Endothelial cell of umbilical vein (primary cell): Measurements from ENCODE around the gene ZNF319. TPM values are rescaled to one million over a fixed set of nuclear protein-coding genes. Genes with fewer than 3 reads are reported as not detected.

Experiments used
- BruUV-seq: library from RNA; stranded (reverse); fragments of 400-500 nt; replicated peaks from 2 replicates; lab custom pipeline; 2021; lab: Mats Ljungman, UMichigan
- CTCF ChIA-PET: fragments of 300-600, 350-600 bp; sonication (Branson Sonifier 250); formaldehyde crosslinking; loops from one replicate; lab custom pipeline; 2021; ENCODE audit warnings: antibody characterized with exemption, inconsistent platforms; lab: Charles Lee
- POLR2A ChIA-PET: fragments of 300-600, 350-600 bp; sonication (Branson Sonifier 250); formaldehyde crosslinking; loops from one replicate; lab custom pipeline; 2021; ENCODE audit warnings: antibody characterized with exemption, inconsistent platforms; lab: Charles Lee
- DNase-seq: peaks from one replicate; pipeline ENCODE4 v3.0.0-alpha.2; 2011; ENCODE audit warnings: low read depth, low spot score
- FAIRE-seq: peaks from 2 replicates; lab custom pipeline; 2011; peaks lifted over from hg19 to GRCh38; lab: Jason Lieb, UNC
- H2AFZ ChIP-seq: 2 replicates; pipeline ENCODE4 v1.6.0; 2012; ENCODE audit warnings: low read depth, low read length, control low read depth, inconsistent platforms
- H3K27ac ChIP-seq: 2 replicates; pipeline ENCODE4 v1.5.1; 2011; ENCODE audit warnings: low read depth, mild to moderate bottlenecking, control low read depth, low read length, moderate library complexity; ENCODE audit not compliant: insufficient read depth
- H3K27me3 ChIP-seq, 2 experiments: 2 replicates each; pipeline versions ENCODE4 v1.6.0 to v1.6.1; 2011; ENCODE audit warnings: low read length in 2 of 2, mixed read lengths in 1 of 2; ENCODE audit not compliant: control insufficient read depth in 2 of 2, insufficient read depth in 2 of 2
- H3K36me3 ChIP-seq, 2 experiments: 2 replicates in 1 of 2; 3 replicates in 1 of 2; pipeline ENCODE4 v1.5.1; 2011; ENCODE audit warnings: low read length in 2 of 2, mild to moderate bottlenecking in 1 of 2, moderate library complexity in 1 of 2; ENCODE audit not compliant: control insufficient read depth in 2 of 2, insufficient read depth in 2 of 2; ENCODE audit errors: extremely low read depth in 1 of 2
- H3K4me1 ChIP-seq: 3 replicates; pipeline ENCODE4 v1.5.1; 2011; ENCODE audit warnings: mild to moderate bottlenecking, low read length; ENCODE audit not compliant: control insufficient read depth, insufficient read depth; ENCODE audit errors: extremely low read depth
- H3K4me2 ChIP-seq: 2 replicates; pipeline ENCODE4 v1.6.1; 2011; ENCODE audit warnings: low read length, control low read depth, mixed read lengths; ENCODE audit not compliant: insufficient read depth
- H3K4me3 ChIP-seq, 3 experiments: fragments of 200-600 bp in 1 of 3; sonication (generic), shearing (Covaris generic) in 1 of 3; replicated peaks in 1 of 3; 2 replicates each; pipeline ENCODE4 v1.5.1; 2011 to 2016; ENCODE audit warnings: control low read depth in 3 of 3, low read length in 3 of 3, mild to moderate bottlenecking in 2 of 3, inconsistent platforms in 1 of 3, low read depth in 1 of 3, moderate library complexity in 1 of 3; ENCODE audit not compliant: insufficient read depth in 1 of 3
- H3K79me2 ChIP-seq: 2 replicates; pipeline ENCODE4 v1.6.0; 2012; ENCODE audit warnings: low read length, inconsistent platforms; ENCODE audit not compliant: control insufficient read depth, insufficient read depth
- H3K9ac ChIP-seq: replicated peaks from 2 replicates; pipeline ENCODE3; 2011; ENCODE audit warnings: low read length, control low read depth; ENCODE audit not compliant: insufficient read depth; ENCODE audit errors: extremely low read depth
- H3K9me1 ChIP-seq: replicated peaks from 3 replicates; pipeline ENCODE4 v1.6.0; 2011; ENCODE audit warnings: mild to moderate bottlenecking, low read length; ENCODE audit not compliant: control insufficient read depth, insufficient read depth; ENCODE audit errors: extremely low read depth
- H3K9me3 ChIP-seq: replicated peaks from 2 replicates; pipeline ENCODE4 v1.5.1; 2012; ENCODE audit warnings: low read length, inconsistent platforms; ENCODE audit not compliant: control insufficient read depth, insufficient read depth
- H4K20me1 ChIP-seq: replicated peaks from 2 replicates; pipeline ENCODE3; 2011; ENCODE audit warnings: mild to moderate bottlenecking, low read length; ENCODE audit not compliant: control insufficient read depth, insufficient read depth; ENCODE audit errors: extremely low read depth
- EZH2 ChIP-seq: IDR thresholded peaks from 2 replicates; pipeline ENCODE4 v1.6.1; 2012; ENCODE audit warnings: borderline replicate concordance, low read depth, mild to moderate bottlenecking, moderate library complexity, low read length, inconsistent platforms; ENCODE audit not compliant: severe bottlenecking
- FOS ChIP-seq: IDR thresholded peaks from 2 replicates; pipeline ENCODE4 v1.6.1; 2011; ENCODE audit warnings: mild to moderate bottlenecking, low read length, moderate library complexity, borderline replicate concordance; ENCODE audit not compliant: insufficient read depth
- GATA2 ChIP-seq: IDR thresholded peaks from 2 replicates; pipeline ENCODE4 v1.7.0; 2011; ENCODE audit warnings: low read depth, mild to moderate bottlenecking, moderate library complexity, mixed read lengths, low read length; ENCODE audit not compliant: insufficient read length, insufficient read depth
- JUN ChIP-seq: IDR thresholded peaks from 2 replicates; pipeline ENCODE4 v1.6.1; 2011; ENCODE audit warnings: borderline replicate concordance, low read depth; ENCODE audit not compliant: insufficient read length, insufficient read depth
- MAX ChIP-seq: IDR thresholded peaks from 2 replicates; pipeline ENCODE4 v1.6.1; 2011; ENCODE audit not compliant: insufficient read depth, insufficient read length
- MYC ChIP-seq: IDR thresholded peaks from one replicate; pipeline ENCODE4 v1.6.1; 2011; ENCODE audit warnings: mild to moderate bottlenecking, low read depth, low read length
- POLR2A ChIP-seq: IDR thresholded peaks from 2 replicates; pipeline ENCODE4 v1.6.1; 2012; ENCODE audit warnings: low read depth, mild to moderate bottlenecking, control low read depth, low read length
- POLR2AphosphoS5 ChIP-seq: IDR thresholded peaks from 2 replicates; pipeline ENCODE4 v1.6.1; 2012; ENCODE audit warnings: low read depth, mild to moderate bottlenecking, control low read depth, low read length, moderate library complexity; ENCODE audit not compliant: insufficient read depth
- dilution Hi-C: fragments of 300-500 bp; cut with MboI; formaldehyde crosslinking; loops from one replicate; pipeline ENCODE4 v1.15.0; 2019; ENCODE audit warnings: low sequenced_read_pairs; ENCODE audit not compliant: extremely low pct_ligation_motif_present
- intact Hi-C: fragments of 100-400 bp; cut with micrococcal nuclease; formaldehyde crosslinking; loops from one replicate; pipeline ENCODE4 v1.10.0; 2022
- polyA plus RNA-seq, 4 experiments: library from polyadenylated mRNA; depleted of rRNA in 3 of 4; stranded (reverse) in 3 of 4; unstranded in 1 of 4; fragments of >200 nt; gene quantifications; 2 replicates each; pipeline versions ENCODE4 v1.2.1 to v1.2.3, GENCODE V29; 2011 to 2012; ENCODE audit warnings: missing spikeins in 1 of 4
- total RNA-seq: library from RNA; stranded (reverse); gene quantifications from 2 replicates; pipeline ENCODE4 v1.2.3, GENCODE V29; 2021
- TF ChIP-seq, protein P1 (sequence below), 2 donors: IDR thresholded peaks; 1 replicate in 1 of 2; 2 replicates in 1 of 2; pipeline ENCODE4 v1.5.1; 2011; ENCODE audit warnings: low read length in 2 of 2, mild to moderate bottlenecking in 2 of 2, moderate library complexity in 2 of 2, control low read depth in 1 of 2, inconsistent platforms in 1 of 2, low read depth in 1 of 2; ENCODE audit not compliant: insufficient read depth in 1 of 2; ENCODE audit errors: extremely low read depth in 1 of 2

ZNF319 gene
- total and polyA plus RNA-seq, 2 donors (not counting 3 experiments of a cell fraction or from before 2014, with no cell fraction given) = 5.4 to 9.9 TPM

GRCh38 chr16:58002416-58002800 is 1.9 kb upstream of the ZNF319 start:
- BruUV-seq = no TSS peak
- Histone ChIP-seq H3K4me2 (no peak overlapping the region), H3K27me3 (no peaks in the 10 kb centered on the region), H3K4me3 (no peak overlapping the region), H3K4me1 (peaks cover 17% of the 10 kb centered on the region), H2AFZ (no peak overlapping the region), H3K9me1 (no peaks in the 10 kb centered on the region), H3K9ac (no peak overlapping the region), H3K36me3 (peaks cover 0 to 2% of the 10 kb centered on the region in 2 experiments), H3K27ac (no peak overlapping the region), H3K79me2 (peaks cover 4% of the 10 kb centered on the region), H3K9me3 (no peaks in the 10 kb centered on the region), H4K20me1 (no peaks in the 10 kb centered on the region)
- POLR2A ChIA-PET = no interaction called here
- dilution Hi-C loops (no loop called here), intact Hi-C loops (loop anchor here (5.0 kb wide), 1 partner anchor 355 kb away; no protein-coding TSS in a partner anchor)
- CTCF ChIA-PET = interaction anchor here (2.4 to 3.5 kb wide), 3 partner anchors 96 to 119 kb away, joined by 9 to 36 read pairs (median 27); no protein-coding TSS in a partner anchor
- FAIRE-seq (no peak), DNase-seq (no peak)
- TF ChIP-seq MAX (no peak), POLR2A (no peak), POLR2AphosphoS5 (no peak), GATA2 (no peak), EZH2 (no peak), MYC (no peak), JUN (no peak), FOS (no peak)
- TF ChIP-seq, protein P1, sequence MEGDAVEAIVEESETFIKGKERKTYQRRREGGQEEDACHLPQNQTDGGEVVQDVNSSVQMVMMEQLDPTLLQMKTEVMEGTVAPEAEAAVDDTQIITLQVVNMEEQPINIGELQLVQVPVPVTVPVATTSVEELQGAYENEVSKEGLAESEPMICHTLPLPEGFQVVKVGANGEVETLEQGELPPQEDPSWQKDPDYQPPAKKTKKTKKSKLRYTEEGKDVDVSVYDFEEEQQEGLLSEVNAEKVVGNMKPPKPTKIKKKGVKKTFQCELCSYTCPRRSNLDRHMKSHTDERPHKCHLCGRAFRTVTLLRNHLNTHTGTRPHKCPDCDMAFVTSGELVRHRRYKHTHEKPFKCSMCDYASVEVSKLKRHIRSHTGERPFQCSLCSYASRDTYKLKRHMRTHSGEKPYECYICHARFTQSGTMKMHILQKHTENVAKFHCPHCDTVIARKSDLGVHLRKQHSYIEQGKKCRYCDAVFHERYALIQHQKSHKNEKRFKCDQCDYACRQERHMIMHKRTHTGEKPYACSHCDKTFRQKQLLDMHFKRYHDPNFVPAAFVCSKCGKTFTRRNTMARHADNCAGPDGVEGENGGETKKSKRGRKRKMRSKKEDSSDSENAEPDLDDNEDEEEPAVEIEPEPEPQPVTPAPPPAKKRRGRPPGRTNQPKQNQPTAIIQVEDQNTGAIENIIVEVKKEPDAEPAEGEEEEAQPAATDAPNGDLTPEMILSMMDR (IDR thresholded peaks at IDR 0.05; ENCODE audit: extremely low read depth in 1 of 2, insufficient read depth in 1 of 2, low read depth in 1 of 2, low read length in 2 of 2) = no peak
